Omental fat pad (tissue), 4 donors: Measurements from ENCODE around the gene INPP5D. TPM values are rescaled to one million over a fixed set of nuclear protein-coding genes. Genes with fewer than 3 reads are reported as not detected.

Experiments used
- ATAC-seq: fragments of 150-250 bp; one replicate; pipeline ENCODE4 v1.9.1; 2016; ENCODE audit warnings: mild to moderate bottlenecking, moderate library complexity; ENCODE audit not compliant: low FRiP score
- DNase-seq: peaks from one replicate; pipeline ENCODE4 v3.0.0-alpha.2; 2019; ENCODE audit warnings: low spot score
- CTCF ChIP-seq, 3 donors: fragments of 450-650 bp; IDR thresholded peaks; one replicate each; pipeline ENCODE4 v1.5.1; 2016 to 2017; ENCODE audit warnings: antibody characterized with exemption in 3 of 3, mild to moderate bottlenecking in 3 of 3, moderate library complexity in 2 of 3
- total RNA-seq, 4 donors: library from RNA; depleted of rRNA; stranded (reverse); fragments of >200 nt; gene quantifications; one replicate each; pipeline ENCODE4 v1.1.0, GENCODE V29; 2016

The INPP5D gene
- total RNA-seq, 4 donors from 2014 or later: 17.9 to 55.8 (median 27.6) TPM

- ATAC-seq: no peak
- no peak for TF ChIP-seq CTCF (IDR thresholded peaks at IDR 0.05)
- DNase-seq: no peak
Observed at GRCh38 chr2:233032551-233033320, 27.4 kb upstream of the INPP5D start, which contains the start of gene NEU2. NEU2 (plus strand) TSS chr2:233032672; CDS start chr2:233032672, 0 bp downstream.

DNA sequence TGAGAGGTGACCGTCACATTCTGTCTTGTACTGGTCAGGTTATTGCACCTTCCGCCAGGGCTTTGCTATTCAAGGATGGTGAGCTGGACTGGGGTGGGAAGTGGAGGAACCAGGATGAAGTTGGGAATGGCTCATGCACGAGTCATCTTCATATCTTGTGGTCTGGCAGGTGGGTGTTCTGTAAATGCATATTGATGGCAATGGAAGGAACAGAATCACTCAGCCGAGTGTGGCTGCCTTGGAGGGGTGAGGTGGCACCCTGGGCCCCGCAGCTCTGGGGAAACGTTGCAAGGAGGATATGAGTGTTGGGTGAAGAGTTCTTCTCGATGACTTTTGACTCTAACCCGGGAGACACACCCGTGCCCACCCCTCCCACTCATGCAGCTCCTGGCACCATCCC lies 26.5 kb upstream of the INPP5D start:
- no peak for DNase-seq
- ATAC-seq: no peak
- TF ChIP-seq CTCF (IDR thresholded peaks at IDR 0.05): no peak

GRCh38 chr2:233034091-233034882 lies 25.9 kb upstream of the INPP5D start:
- no peak for ATAC-seq
- no peak for TF ChIP-seq CTCF (IDR thresholded peaks at IDR 0.05)
- DNase-seq: no peak

DNA sequence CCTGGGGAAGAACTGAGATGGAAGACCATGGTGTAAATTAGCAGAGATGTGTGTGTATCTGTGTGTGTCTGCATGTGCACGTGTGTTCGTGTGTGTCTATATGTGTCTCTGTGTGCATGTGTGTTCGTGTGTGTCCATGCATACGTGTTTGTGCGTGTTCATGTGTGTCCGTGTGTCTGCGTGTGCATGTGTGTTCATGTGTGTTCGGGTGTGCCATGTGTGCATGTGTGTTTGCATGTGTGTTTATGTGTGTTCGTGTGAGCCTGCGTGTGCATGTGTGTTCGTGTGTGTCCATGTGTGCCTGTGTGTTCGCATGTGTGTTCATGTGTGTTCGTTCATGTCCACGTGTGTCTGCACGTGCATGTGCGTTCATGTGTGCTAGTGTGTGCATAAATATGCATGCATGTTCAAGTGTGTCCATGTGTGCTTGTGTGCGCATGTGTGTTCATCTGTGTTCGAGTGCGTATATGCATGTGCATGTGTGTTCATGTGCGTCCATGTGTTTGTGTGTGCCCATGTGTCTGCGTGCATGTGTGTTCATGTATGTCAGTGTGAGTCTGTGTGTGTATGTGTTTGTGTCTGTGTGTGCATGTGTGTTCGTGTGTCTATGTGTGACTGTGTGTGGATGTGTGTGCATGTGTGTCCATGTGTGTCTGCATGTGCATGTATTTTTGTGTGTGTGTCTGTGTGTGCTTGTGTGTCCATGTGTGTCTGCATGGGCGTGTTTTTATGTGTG lies 24.5 kb upstream of the INPP5D start:
- TF ChIP-seq CTCF (IDR thresholded peaks at IDR 0.05): no peak
- no peak for DNase-seq
- ATAC-seq: no peak

GRCh38 chr2:233036162-233036838 lies 23.8 kb upstream of the INPP5D start:
- DNase-seq (no peak), ATAC-seq (no peak)
- TF ChIP-seq CTCF (IDR thresholded peaks at IDR 0.05): no peak

GRCh38 chr2:233037078-233037477 lies 23.1 kb upstream of the INPP5D start:
- no peak for ATAC-seq
- DNase-seq: no peak
- TF ChIP-seq CTCF (IDR thresholded peaks at IDR 0.05): no peak
